IPS-18c (cell line): ENCODE results near the gene SEPTIN14.
"Not testable (repeated sequence)": the region's sequence is repeated elsewhere in the genome, so short reads cannot be mapped to it uniquely, and the experiment has no call there.

Experiments
- H3K4me3 ChIP-seq: 2 replicates; pipeline ENCODE4 v1.7.0; 2013; ENCODE audit warnings: low read depth, mild to moderate bottlenecking, low read length, moderate library complexity; ENCODE audit not compliant: insufficient read depth
- H3K9me3 ChIP-seq: one replicate; pipeline ENCODE4 v1.6.1; 2013; ENCODE audit warnings: mild to moderate bottlenecking, low read length, moderate library complexity; ENCODE audit not compliant: control insufficient read depth, insufficient read depth

The SEPTIN14 gene

DNA sequence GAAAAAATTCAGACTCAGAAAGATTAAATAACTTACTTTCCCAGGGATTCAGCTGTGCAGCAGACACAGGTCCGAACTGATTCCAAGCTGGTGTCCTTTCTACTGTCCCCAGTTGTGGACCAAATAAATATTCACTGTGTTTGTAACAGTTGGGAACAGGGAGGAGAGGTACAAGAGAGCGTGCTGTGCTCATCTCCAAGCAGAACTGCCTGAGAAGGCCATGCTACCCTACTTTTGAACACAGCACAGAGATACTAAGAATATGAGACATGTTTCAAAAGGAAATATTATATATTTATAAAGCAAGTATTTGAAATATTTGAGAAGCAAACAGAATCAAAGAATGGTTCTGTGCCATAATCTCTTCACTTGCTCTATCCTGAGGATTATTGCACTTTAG, at the start of gene SEPTIN14:
Gene SEPTIN14, minus strand, starts transcription at position 101 of the 400 bp plus-strand sequence. CDS start 756 bp downstream, outside the sequence.
- H3K9me3 ChIP-seq, H3K4me3 ChIP-seq: not testable (repeated sequence)

DNA sequence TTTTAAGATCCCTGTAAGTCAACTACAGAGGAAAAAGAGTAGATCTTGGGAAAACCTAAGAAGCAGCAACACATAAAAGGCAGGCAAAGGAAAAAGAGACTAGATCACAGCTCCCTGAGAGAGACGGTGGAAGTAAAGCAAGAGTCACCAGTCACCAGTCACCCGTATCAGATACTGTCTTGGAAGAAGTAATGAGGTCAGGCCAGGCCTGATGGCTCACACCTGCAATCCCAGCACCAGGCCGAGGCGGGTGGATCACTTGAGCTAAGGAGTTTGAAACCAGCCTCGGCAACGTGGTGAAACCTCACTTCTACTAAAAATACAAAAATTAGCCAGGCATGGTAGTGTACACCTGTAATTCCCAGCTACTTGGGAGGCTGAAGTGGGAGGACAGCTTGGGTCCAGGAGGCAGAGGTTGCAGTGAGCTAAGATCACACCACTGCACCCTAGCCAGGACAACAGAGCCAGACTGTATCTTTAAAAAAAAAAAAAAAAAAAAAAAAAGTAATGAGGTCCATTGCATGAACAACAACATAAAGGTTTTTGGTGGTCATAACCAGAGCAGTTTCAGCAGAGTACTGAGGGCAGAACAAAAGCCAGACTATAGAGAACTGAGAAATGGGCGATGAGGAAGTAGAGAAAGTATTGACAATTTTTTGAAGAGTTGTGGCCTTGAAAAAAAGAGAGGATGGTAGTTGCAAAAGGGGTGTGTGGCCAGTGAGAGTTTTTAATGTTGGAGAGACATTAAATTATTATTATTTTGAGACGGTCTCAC, 41.6 kb upstream of the SEPTIN14 start:
- Histone ChIP-seq H3K4me3 (no peak overlapping the region), H3K9me3 (peaks cover 2% of the 10 kb centered on the region)

- not testable (repeated sequence) for H3K9me3 ChIP-seq
Measured at GRCh38 chr7:55901059-55901458, 38.5 kb upstream of the SEPTIN14 start.

GRCh38 chr7:55898287-55898686, 35.7 kb upstream of the SEPTIN14 start:
- H3K4me3 ChIP-seq: no peak overlapping the region
- H3K9me3 ChIP-seq: peaks cover 2% of the 10 kb centered on the region

More at GRCh38 chr7:55901059-55901458, 38.5 kb upstream of the SEPTIN14 start:
- H3K4me3 ChIP-seq: not testable (repeated sequence)

- peaks cover 2% of the 10 kb centered on the region for H3K9me3 ChIP-seq
- no peak overlapping the region for H3K4me3 ChIP-seq
Measured at GRCh38 chr7:55895021-55895420, 32.5 kb upstream of the SEPTIN14 start.

- no peak overlapping the region for H3K4me3 ChIP-seq
- H3K9me3 ChIP-seq: no peaks in the 10 kb centered on the region
Measured at GRCh38 chr7:55893940-55894339, 31.4 kb upstream of the SEPTIN14 start.

- H3K9me3 ChIP-seq, H3K4me3 ChIP-seq: not testable (repeated sequence)
Measured at GRCh38 chr7:55888378-55888777, 25.8 kb upstream of the SEPTIN14 start.

- Histone ChIP-seq H3K9me3 (no peaks in the 10 kb centered on the region), H3K4me3 (peak overlapping the region; percentile 40)
Measured at GRCh38 chr7:55887821-55888247, 25.3 kb upstream of the SEPTIN14 start.

DNA sequence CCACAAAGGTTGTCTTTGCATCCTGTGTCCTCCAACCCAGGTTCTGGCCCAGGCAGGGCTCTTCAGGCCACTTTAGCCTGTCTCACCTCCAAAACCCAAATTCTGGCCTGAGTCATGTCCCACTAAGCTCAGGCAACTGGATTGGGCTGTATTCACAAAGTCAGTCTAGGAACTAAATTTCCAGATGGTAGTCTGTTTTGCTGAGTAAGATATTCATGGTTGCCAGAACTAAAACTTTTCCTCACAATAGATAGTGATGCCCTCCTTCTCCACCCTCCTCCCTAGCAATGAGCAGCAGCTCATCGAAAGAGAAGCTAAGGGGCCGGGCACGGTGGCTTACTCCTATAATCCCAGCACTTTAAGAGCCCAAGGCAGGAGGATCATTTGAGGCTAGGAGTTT, 21.8 kb upstream of the SEPTIN14 start:
- H3K4me3 ChIP-seq: no peak overlapping the region

GRCh38 chr7:55878691-55879090, 16.1 kb upstream of the SEPTIN14 start:
- no peak overlapping the region for H3K4me3 ChIP-seq
- no peaks in the 10 kb centered on the region for H3K9me3 ChIP-seq

More for the DNA sequence above, 21.8 kb upstream of the SEPTIN14 start:
- no peaks in the 10 kb centered on the region for H3K9me3 ChIP-seq

- H3K9me3 ChIP-seq: no peaks in the 10 kb centered on the region
Measured at GRCh38 chr7:55877308-55877707, 14.8 kb upstream of the SEPTIN14 start.

GRCh38 chr7:55873765-55874164, 11.2 kb upstream of the SEPTIN14 start:
- Histone ChIP-seq H3K9me3 (no peaks in the 10 kb centered on the region), H3K4me3 (no peak overlapping the region)

More at GRCh38 chr7:55877308-55877707, 14.8 kb upstream of the SEPTIN14 start:
- H3K4me3 ChIP-seq: no peak overlapping the region

- H3K9me3 ChIP-seq: no peaks in the 10 kb centered on the region
- no peak overlapping the region for H3K4me3 ChIP-seq
Measured at GRCh38 chr7:55871932-55872485, 9.5 kb upstream of the SEPTIN14 start.

DNA sequence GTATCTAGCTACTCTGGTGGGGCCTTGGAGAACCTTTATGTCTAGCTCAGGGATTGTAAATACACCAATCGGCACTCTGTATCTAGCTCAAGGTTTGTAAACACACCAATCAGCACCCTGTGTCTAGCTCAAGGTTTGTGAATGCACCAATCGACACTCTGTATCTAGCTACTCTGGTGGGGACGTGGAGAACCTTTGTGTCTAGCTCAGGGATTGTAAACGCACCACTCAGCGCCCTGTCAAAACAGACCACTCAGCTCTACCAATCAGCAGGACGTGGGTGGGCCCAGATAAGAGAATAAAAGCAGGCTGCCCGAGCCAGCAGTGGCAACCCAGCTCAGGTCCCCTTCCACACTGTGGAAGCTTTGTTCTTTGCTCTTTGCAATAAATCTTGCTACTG, 6.4 kb upstream of the SEPTIN14 start:
- not testable (repeated sequence) for H3K4me3 ChIP-seq, H3K9me3 ChIP-seq

DNA sequence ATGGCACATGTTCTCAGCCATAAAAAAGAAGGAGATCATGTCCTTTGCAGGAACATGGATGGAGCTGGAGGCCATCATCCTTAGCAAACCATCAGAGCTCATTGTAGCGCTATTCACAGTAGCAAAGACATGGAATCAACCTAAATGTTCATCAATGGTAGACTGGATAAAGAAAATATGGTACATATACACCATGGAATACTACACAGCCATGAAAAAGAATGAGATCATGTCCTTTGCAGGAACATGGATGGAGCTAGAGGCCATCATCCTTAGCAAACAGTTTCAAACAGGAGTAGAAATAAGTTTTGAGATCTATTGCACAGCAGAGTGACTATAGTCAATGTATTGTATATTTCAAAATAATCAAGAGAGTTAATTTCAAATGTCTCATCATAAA, 17.4 kb downstream of the SEPTIN14 start:
- H3K4me3 ChIP-seq, H3K9me3 ChIP-seq: not testable (repeated sequence)

DNA sequence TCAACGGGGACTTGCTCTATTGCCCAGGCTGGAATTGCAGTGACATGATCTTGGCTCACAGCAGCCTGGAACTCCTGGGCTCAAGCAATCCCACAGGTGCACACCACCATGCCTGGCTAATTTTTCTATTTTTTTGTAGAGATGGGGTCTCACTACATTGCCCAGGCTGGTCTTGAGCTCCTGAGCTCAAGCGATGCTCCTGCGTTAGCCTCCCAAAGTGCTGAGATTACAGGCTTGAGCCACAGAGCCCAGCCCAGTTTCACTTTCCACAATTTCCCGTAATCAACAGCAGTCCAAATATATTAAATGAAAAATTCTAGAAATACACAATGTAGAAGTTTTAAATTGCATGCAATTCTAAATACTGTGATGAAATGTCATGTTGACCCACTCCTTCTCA, 24.0 kb downstream of the SEPTIN14 start:
- H3K9me3 ChIP-seq: no peaks in the 10 kb centered on the region

DNA sequence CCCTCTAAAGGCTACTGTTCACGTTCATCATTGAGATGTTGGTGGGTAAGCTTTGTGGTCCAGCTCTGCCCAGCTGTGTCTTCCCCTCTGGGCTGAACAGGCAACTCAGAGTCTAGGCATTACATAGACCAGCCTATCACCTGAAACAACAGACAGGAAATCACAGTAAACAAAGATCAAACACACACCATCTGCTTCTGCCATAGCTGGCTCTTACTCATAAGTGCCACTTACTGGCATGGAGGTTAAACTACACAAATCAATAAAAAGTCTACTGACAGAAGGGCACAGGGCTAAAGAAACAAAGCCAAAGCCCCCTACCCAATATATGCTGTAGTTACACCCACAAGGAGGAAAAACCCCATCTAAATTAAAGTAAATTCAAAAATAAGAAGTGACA, 35.0 kb downstream of the SEPTIN14 start:
- Histone ChIP-seq H3K4me3 (no peak overlapping the region), H3K9me3 (peaks cover 10% of the 10 kb centered on the region)

More for the DNA sequence above, 24.0 kb downstream of the SEPTIN14 start:
- H3K4me3 ChIP-seq: no peak overlapping the region

- H3K9me3 ChIP-seq: peaks cover 11% of the 10 kb centered on the region
Measured at GRCh38 chr7:55818686-55819085, 43.9 kb downstream of the SEPTIN14 start.

More at GRCh38 chr7:55818686-55819085, 43.9 kb downstream of the SEPTIN14 start:
- no peak overlapping the region for H3K4me3 ChIP-seq
